ENCODE data around the gene TSSK1B. TPM values are rescaled to one million over a fixed set of nuclear protein-coding genes. Genes with fewer than 3 reads are reported as not detected.

Gene TSSK1B
- total and polyA plus RNA-seq, 2 experiments from 2014 or later, result 0.52 TPM; not detected in 1

DNA sequence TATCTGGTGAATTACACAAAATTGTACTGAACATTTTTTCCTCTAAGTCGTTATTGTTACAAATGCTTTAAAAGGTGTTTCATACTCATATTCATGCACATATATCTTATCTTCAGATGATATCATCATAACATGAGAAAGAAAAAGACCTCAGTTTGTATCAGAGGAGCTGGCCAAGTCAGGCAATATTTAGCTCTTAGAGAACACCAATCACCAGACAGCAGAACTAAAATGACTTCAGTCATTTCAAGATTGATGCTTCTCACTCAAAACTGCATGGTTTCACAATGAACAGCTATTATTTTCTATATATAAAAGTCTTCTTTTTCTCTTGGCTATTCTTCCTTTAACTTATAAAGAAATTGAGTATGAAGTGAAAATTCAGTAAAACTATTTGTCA, 44.6 kb downstream of the TSSK1B start (continued):
- TF ChIP-seq ZNF114 (CRISPR knock-in tag; IDR thresholded peaks at IDR 0.05) (no peak), ETS1 (IDR thresholded peaks at IDR 0.05) (no peak)

DNA sequence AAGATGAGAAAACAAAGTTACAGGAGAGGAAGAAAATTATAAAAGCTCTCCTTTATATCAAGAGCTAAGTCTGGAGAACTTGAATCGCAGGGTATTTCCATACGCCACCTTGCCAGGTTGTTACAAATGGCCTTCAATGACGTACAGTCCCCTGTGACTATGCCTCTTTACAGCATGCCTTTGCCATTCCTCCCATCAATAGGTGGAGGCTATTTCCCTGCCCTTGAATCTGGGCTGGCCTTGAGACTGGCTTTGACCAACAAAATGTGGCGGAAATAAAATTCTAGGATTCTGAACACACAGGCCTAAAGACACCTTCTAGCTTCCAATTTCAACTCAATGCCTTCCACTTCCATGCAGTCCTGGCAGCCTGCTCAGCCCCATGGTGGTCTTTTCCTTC, 45.7 kb downstream of the TSSK1B start:
- no peak for DNase-seq (ENCODE audit: low spot score)
- H3K4me1 Mint-ChIP-seq, result peaks cover 4% of the 10 kb centered on the region; the same call in 1 of the 3 replicates
- no peaks in the 10 kb centered on the region for H3K36me3 Mint-ChIP-seq (ENCODE audit: low read depth)
- no peak for TF ChIP-seq CTCF (conservative IDR thresholded peaks at IDR 0.05; ENCODE audit: low read depth in 2 of 2)
- no peak for TF ChIP-seq JUNB (IDR thresholded peaks at IDR 0.05; ENCODE audit: unreplicated experiment)
- no peak for TF ChIP-seq NANOG (IDR thresholded peaks at IDR 0.05; ENCODE audit: borderline replicate concordance)
- TF ChIP-seq EZH2phosphoT487 (IDR thresholded peaks at IDR 0.05; ENCODE audit: unreplicated experiment), result no peak
- no peak for TF ChIP-seq POLR2AphosphoS5 (IDR thresholded peaks at IDR 0.05; ENCODE audit: low read depth)
- no peak for TF ChIP-seq ZNF331 (CRISPR knock-in tag; IDR thresholded peaks at IDR 0.05; ENCODE audit: low read depth)
- TF ChIP-seq ZNF114 (CRISPR knock-in tag; IDR thresholded peaks at IDR 0.05), result no peak
- TF ChIP-seq ETS1 (IDR thresholded peaks at IDR 0.05), result no peak
- no peak for TF ChIP-seq ZNF462 (CRISPR knock-in tag; IDR thresholded peaks at IDR 0.05)
- TF ChIP-seq EZH2 (IDR thresholded peaks at IDR 0.05; ENCODE audit: low read depth, unreplicated experiment), result no peak
- TF ChIP-seq CREB1 (CRISPR knock-in tag; IDR thresholded peaks at IDR 0.05; ENCODE audit: low read depth), result no peak
- TF ChIP-seq STAT1 (IDR thresholded peaks at IDR 0.05; ENCODE audit: unreplicated experiment), result no peak

More for the DNA sequence above, 45.7 kb downstream of the TSSK1B start:
- Histone ChIP-seq H3K4me2 (no peak overlapping the region), H3K27me3 (ENCODE audit: insufficient read depth) (no peaks in the 10 kb centered on the region), H3K36me3 (ENCODE audit: insufficient read depth) (no peaks in the 10 kb centered on the region), H3F3A (replicated peaks; ENCODE audit: low read depth) (no peaks in the 10 kb centered on the region), H3K4me3 (no peak overlapping the region), H3K79me2 (replicated peaks; ENCODE audit: insufficient read depth) (no peaks in the 10 kb centered on the region), H3K27ac (ENCODE audit: low read depth) (no peak overlapping the region), H4K20me1 (replicated peaks; ENCODE audit: insufficient read depth) (no peaks in the 10 kb centered on the region), H2AFZ (no peak overlapping the region), H3K4me1 (ENCODE audit: insufficient read depth) (no peaks in the 10 kb centered on the region), H3K9me2 (ENCODE audit: insufficient read depth) (peaks cover 3% of the 10 kb centered on the region; the same call in 1 of the 2 replicates)
- Mint-ChIP-seq H3K27ac (no peak overlapping the region), H3K9me3 (no peaks in the 10 kb centered on the region), H3K27me3 (ENCODE audit: insufficient read depth, low read depth, poor library complexity) (peaks cover 2% of the 10 kb centered on the region), H3K4me3 (no peak overlapping the region)
- ATAC-seq, result no peak

Measured in GM23338 (cell line).